Activated CD4-positive, alpha-beta T cell treated with anti-CD3 and anti-CD28 coated beads, Interleukin-2, amount 10 ng/mL, durations not matched to agents 24 days and 14 days (primary cell): ENCODE results near the gene RBMS3. TPM values are rescaled to one million over a fixed set of nuclear protein-coding genes. Genes with fewer than 3 reads are reported as not detected.
"Not testable (repeated sequence)": the region's sequence is repeated elsewhere in the genome, so short reads cannot be mapped to it uniquely, and the experiment has no call there.

Experiments
- DNase-seq: peaks from one replicate; pipeline ENCODE4 v3.0.0; 2022
- H3K27ac Mint-ChIP-seq: one replicate; pipeline ENCODE4 v1.8.0; 2022; ENCODE audit warnings: mild to moderate bottlenecking, mixed read lengths
- H3K27me3 Mint-ChIP-seq: one replicate; pipeline ENCODE4 v1.8.0; 2022; ENCODE audit warnings: mixed read lengths
- H3K36me3 Mint-ChIP-seq: one replicate; pipeline ENCODE4 v1.8.0; 2022; ENCODE audit warnings: low read depth, mild to moderate bottlenecking, mixed read lengths
- H3K4me1 Mint-ChIP-seq: one replicate; pipeline ENCODE4 v1.8.0; 2021; ENCODE audit warnings: mixed read lengths
- H3K4me3 Mint-ChIP-seq: one replicate; pipeline ENCODE4 v1.8.0; 2022; ENCODE audit warnings: mild to moderate bottlenecking, moderate library complexity, mixed read lengths
- H3K9me3 Mint-ChIP-seq: one replicate; pipeline ENCODE4 v1.8.0; 2021; ENCODE audit warnings: mixed read lengths
- intact Hi-C: fragments of 100-400 bp; cut with micrococcal nuclease; formaldehyde crosslinking; loops from one replicate; pipeline ENCODE4 v1.15.1; 2023
- total RNA-seq: library from RNA; stranded (reverse); gene quantifications from 2 replicates; pipeline ENCODE4 v1.2.3, GENCODE V29; 2022

Gene RBMS3
- 4.3 and 5.0 TPM in 2 replicates for total RNA-seq

DNA sequence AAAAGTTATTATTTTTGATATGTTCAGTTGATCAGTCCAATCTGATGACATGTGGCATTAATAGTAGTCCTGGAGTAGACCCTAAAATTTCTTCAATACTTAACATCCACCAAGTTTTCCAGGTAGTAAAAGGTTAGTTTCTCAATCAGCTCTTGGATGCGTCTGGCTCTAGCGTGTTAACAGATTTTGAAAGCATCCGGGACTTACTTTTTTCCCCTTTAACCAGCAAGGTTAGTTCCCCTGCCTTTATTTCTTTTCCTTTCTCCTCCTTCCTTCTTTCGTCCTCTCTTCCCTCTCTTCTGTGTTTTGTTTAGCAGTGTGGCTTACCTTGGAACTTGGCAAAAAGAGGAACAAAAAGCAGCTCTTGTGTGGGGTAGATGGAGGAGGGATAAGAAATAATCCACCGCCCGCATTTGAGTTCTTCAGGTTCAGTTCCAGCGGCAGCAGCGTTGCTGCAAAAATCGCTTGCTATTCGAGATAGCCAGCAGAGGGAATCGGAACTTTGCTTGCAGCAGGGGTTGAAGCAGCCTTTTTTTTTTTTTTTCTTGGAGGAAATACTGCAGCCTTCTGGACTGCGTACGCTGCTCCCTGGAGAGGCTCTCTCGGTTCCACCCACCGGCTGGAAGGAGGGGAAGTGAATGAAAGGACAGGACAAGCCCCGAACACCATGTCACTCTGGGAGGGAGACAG is at the start of gene RBMS3:
RBMS3 (plus strand) TSS at position 668 of the 690 bp plus-strand sequence.
- peaks cover 30% of the 10 kb centered on the region for H3K4me1 Mint-ChIP-seq
- intact Hi-C loops: loop anchor here (5.0 kb wide), 3 partner anchors 188 to 438 kb away; no protein-coding TSS in a partner anchor
- peak; percentile 74 for DNase-seq
- peak within 1 kb of the TSS; percentile 85 for H3K4me3 Mint-ChIP-seq
- H3K9me3 Mint-ChIP-seq: no peaks in the 10 kb centered on the region
- H3K27me3 Mint-ChIP-seq: peaks cover 5% of the 10 kb centered on the region
- H3K36me3 Mint-ChIP-seq: no peaks in the 10 kb centered on the region
- peak within 1 kb of the TSS; percentile 78 for H3K27ac Mint-ChIP-seq

- H3K4me1 Mint-ChIP-seq, H3K36me3 Mint-ChIP-seq, H3K4me3 Mint-ChIP-seq, H3K27me3 Mint-ChIP-seq, DNase-seq, H3K27ac Mint-ChIP-seq, intact Hi-C loops, H3K9me3 Mint-ChIP-seq: not testable (repeated sequence)
These were observed 47.7 kb upstream of the RBMS3 start for GRCh38 chr3:29233126-29233525.

DNA sequence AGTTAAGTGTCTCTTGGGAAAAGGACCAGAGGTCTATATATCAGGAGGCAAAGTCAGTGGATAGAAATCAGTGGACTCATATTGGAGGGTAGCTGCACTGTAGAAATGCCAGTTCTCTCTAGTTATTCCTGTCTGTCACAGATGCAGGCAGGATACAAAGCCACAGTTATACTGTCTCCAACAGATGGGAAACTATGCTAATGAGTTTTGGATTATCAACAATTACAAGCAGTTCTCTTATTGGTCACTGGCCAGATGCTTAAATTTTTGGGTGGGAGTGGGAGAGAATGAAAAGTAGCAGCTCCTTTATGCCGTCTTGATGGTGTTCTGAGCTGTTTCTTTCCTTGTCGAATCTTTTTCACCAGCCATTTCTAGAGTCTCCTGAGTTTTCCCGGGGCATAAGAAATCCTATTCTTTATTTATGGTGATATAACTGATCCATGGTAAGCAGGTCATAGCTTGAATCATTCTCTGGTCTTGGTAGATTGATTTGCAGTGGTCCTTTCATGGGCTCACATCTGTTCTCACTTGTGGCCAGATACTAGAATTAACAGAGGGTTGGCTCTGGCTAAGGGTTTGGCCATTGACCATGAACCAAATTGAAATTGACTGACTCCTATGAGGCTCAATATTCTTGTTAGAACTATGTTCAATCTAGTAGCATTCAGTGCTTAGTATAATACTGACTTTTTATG is 44.6 kb upstream of the RBMS3 start:
- intact Hi-C loops: no loop called here
- Mint-ChIP-seq H3K27ac (no peak overlapping the region), H3K4me1 (no peaks in the 10 kb centered on the region), H3K36me3 (no peaks in the 10 kb centered on the region), H3K27me3 (no peaks in the 10 kb centered on the region), H3K4me3 (no peak overlapping the region), H3K9me3 (no peaks in the 10 kb centered on the region)
- no peak for DNase-seq

DNA sequence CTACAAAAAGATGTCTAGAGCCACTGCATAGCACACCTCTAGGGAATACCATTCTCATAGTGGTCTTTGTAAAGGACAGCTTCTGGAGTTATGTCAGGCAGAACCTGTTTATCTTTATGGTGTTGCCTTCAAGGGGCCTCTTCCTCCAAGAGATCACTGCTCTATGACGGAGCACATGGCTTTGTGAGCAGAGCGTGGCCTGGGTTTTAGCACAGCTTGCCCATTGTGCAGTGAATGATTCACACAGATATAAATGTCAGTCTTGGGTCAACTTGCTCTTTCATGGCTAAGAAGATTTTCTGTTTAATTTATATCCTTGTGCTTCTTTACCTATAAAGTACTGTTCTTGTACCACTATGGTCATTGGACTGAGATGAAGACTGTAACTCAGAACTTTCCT is 41.5 kb upstream of the RBMS3 start:
- no peaks in the 10 kb centered on the region for H3K4me1 Mint-ChIP-seq
- no peaks in the 10 kb centered on the region for H3K36me3 Mint-ChIP-seq
- H3K27me3 Mint-ChIP-seq: no peaks in the 10 kb centered on the region
- no peak for DNase-seq
- no peak overlapping the region for H3K27ac Mint-ChIP-seq
- H3K9me3 Mint-ChIP-seq: no peaks in the 10 kb centered on the region
- H3K4me3 Mint-ChIP-seq: no peak overlapping the region
- intact Hi-C loops: no loop called here

- Mint-ChIP-seq H3K4me3 (no peak overlapping the region), H3K27me3 (no peaks in the 10 kb centered on the region), H3K9me3 (no peaks in the 10 kb centered on the region), H3K4me1 (no peaks in the 10 kb centered on the region), H3K36me3 (no peaks in the 10 kb centered on the region), H3K27ac (no peak overlapping the region)
- no peak for DNase-seq
- intact Hi-C loops: no loop called here
These were observed 40.6 kb upstream of the RBMS3 start for GRCh38 chr3:29240248-29240647.

GRCh38 chr3:29240887-29241286 is 40.0 kb upstream of the RBMS3 start:
- no peaks in the 10 kb centered on the region for H3K36me3 Mint-ChIP-seq
- no peak overlapping the region for H3K27ac Mint-ChIP-seq
- H3K4me1 Mint-ChIP-seq: no peaks in the 10 kb centered on the region
- no peaks in the 10 kb centered on the region for H3K27me3 Mint-ChIP-seq
- H3K9me3 Mint-ChIP-seq: no peaks in the 10 kb centered on the region
- no peak for DNase-seq
- intact Hi-C loops: no loop called here
- no peak overlapping the region for H3K4me3 Mint-ChIP-seq

- no peaks in the 10 kb centered on the region for H3K36me3 Mint-ChIP-seq
- no peak overlapping the region for H3K27ac Mint-ChIP-seq
- H3K4me1 Mint-ChIP-seq: no peaks in the 10 kb centered on the region
- H3K9me3 Mint-ChIP-seq: no peaks in the 10 kb centered on the region
- intact Hi-C loops: no loop called here
- DNase-seq: no peak
- H3K27me3 Mint-ChIP-seq: no peaks in the 10 kb centered on the region
- no peak overlapping the region for H3K4me3 Mint-ChIP-seq
These were observed 39.0 kb upstream of the RBMS3 start for GRCh38 chr3:29241855-29242254.

DNA sequence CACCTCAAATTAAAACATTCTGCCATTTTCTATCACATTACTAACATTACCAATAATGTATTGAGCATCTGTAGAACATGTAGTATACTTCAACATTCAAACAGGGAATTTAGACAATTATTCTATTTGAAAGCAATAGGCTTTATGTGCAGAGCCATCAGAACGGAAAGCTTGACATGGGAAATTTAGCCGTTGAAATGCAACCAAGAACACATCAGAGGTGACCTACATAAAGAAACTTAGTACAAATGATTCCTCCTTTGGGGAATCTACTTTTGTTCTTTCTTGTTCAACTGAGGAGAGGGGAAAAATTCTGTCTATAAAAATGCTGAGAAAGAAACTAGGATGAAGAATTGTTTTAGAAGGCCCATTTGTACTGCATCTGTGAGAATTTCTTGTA is 38.6 kb upstream of the RBMS3 start:
- no peak overlapping the region for H3K4me3 Mint-ChIP-seq
- H3K36me3 Mint-ChIP-seq: no peaks in the 10 kb centered on the region
- no peaks in the 10 kb centered on the region for H3K27me3 Mint-ChIP-seq
- intact Hi-C loops: no loop called here
- no peak for DNase-seq
- no peaks in the 10 kb centered on the region for H3K9me3 Mint-ChIP-seq
- H3K4me1 Mint-ChIP-seq: no peaks in the 10 kb centered on the region
- no peak overlapping the region for H3K27ac Mint-ChIP-seq

DNA sequence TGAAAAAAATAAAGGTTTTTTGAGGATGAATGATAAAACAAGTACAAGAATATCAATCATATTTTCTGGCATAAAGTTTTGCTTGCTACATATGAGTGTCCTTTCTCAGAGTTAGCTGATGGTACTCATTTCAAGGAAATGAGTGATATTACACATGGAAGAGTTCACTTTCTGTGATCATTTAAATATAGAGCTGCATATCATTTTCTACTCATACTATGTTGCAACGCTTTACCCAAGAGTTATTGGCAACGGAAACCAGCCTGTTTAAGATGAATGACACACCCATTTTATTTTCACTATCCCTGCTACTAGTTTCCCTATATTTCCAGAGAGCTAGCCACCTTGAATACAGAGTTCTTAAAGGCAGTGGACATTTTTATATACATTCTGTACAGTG is 35.4 kb upstream of the RBMS3 start:
- H3K9me3 Mint-ChIP-seq: no peaks in the 10 kb centered on the region
- no peaks in the 10 kb centered on the region for H3K4me1 Mint-ChIP-seq
- H3K27ac Mint-ChIP-seq: no peak overlapping the region
- intact Hi-C loops: no loop called here
- no peak for DNase-seq
- no peak overlapping the region for H3K4me3 Mint-ChIP-seq
- H3K27me3 Mint-ChIP-seq: no peaks in the 10 kb centered on the region
- no peaks in the 10 kb centered on the region for H3K36me3 Mint-ChIP-seq

DNA sequence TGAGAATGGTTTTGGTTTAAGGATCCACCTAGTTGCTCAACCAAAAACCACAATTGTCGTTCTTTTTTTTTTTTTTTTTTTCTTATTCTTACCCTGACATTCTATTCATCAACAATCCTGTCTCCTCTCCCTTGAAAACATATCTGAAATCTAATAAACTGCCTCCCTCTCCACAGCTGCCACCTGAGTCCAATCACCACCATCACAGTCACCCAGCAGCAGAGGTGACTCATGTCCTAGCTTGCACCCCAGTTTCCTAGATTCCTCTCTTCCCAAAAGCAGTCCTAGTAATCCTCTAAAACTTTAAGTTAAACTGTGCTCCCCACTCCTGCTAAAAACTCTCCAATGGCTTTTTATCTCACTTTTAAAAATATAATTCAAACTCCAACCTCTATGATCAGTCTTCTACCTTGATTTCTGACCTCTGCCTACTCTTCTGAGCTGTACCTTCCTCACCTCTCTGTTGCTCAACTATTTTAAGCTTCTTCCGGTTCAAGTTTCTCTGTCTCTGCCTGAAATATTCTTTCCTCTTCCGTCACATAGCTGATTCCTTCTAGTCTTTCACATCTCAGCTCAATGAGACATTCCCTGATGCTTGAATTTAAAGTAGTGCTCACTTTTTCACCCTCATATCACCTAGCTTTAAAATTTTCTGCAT is 33.7 kb upstream of the RBMS3 start:
- Mint-ChIP-seq H3K36me3 (no peaks in the 10 kb centered on the region), H3K4me3 (no peak overlapping the region), H3K4me1 (no peaks in the 10 kb centered on the region), H3K27me3 (no peaks in the 10 kb centered on the region), H3K27ac (no peak overlapping the region), H3K9me3 (no peaks in the 10 kb centered on the region)
- DNase-seq: no peak
- intact Hi-C loops: no loop called here

- no peak for DNase-seq
- no peak overlapping the region for H3K4me3 Mint-ChIP-seq
- no peaks in the 10 kb centered on the region for H3K9me3 Mint-ChIP-seq
- H3K27me3 Mint-ChIP-seq: no peaks in the 10 kb centered on the region
- H3K27ac Mint-ChIP-seq: no peak overlapping the region
- intact Hi-C loops: no loop called here
- H3K36me3 Mint-ChIP-seq: no peaks in the 10 kb centered on the region
- H3K4me1 Mint-ChIP-seq: no peaks in the 10 kb centered on the region
These were observed 31.0 kb upstream of the RBMS3 start for GRCh38 chr3:29249829-29250345.

- intact Hi-C loops: loop anchor here (2.0 kb wide), 1 partner anchor 27 kb away; no protein-coding TSS in a partner anchor
- no peaks in the 10 kb centered on the region for H3K9me3 Mint-ChIP-seq
- no peaks in the 10 kb centered on the region for H3K27me3 Mint-ChIP-seq
- H3K4me3 Mint-ChIP-seq: no peak overlapping the region
- DNase-seq: no peak
- H3K4me1 Mint-ChIP-seq: peaks cover 7% of the 10 kb centered on the region
- peak overlapping the region; percentile 10 for H3K27ac Mint-ChIP-seq
- no peaks in the 10 kb centered on the region for H3K36me3 Mint-ChIP-seq
These were observed 24.8 kb upstream of the RBMS3 start for GRCh38 chr3:29255854-29256696.

- no peaks in the 10 kb centered on the region for H3K36me3 Mint-ChIP-seq
- intact Hi-C loops: no loop called here
- H3K27ac Mint-ChIP-seq: no peak overlapping the region
- H3K9me3 Mint-ChIP-seq: no peaks in the 10 kb centered on the region
- H3K4me3 Mint-ChIP-seq: no peak overlapping the region
- no peak for DNase-seq
- peaks cover 7% of the 10 kb centered on the region for H3K4me1 Mint-ChIP-seq
- no peaks in the 10 kb centered on the region for H3K27me3 Mint-ChIP-seq
These were observed 22.7 kb upstream of the RBMS3 start for GRCh38 chr3:29258161-29258560.
